HG03095 (cell line): ENCODE data around the gene SAFB.
"Not testable (repeated sequence)": the region's sequence is repeated elsewhere in the genome, so short reads cannot be mapped to it uniquely, and the experiment has no call there.

ENCODE experiments used
- ATAC-seq: cut with Tn5 transposase; IDR thresholded peaks from one replicate; pipeline ENCODE4 v1.9.1; 2021; ENCODE audit warnings: moderate library complexity; ENCODE audit not compliant: unreplicated experiment

The SAFB gene

GRCh38 chr19:5696196-5697021, 73.5 kb downstream of the SAFB start:
- ATAC-seq: no peak

GRCh38 chr19:5697022-5697889, 74.4 kb downstream of the SAFB start:
- no peak for ATAC-seq

GRCh38 chr19:5697890-5698634, 75.2 kb downstream of the SAFB start:
- ATAC-seq: no peak

GRCh38 chr19:5698635-5699422, 75.9 kb downstream of the SAFB start:
- ATAC-seq: no peak

DNA sequence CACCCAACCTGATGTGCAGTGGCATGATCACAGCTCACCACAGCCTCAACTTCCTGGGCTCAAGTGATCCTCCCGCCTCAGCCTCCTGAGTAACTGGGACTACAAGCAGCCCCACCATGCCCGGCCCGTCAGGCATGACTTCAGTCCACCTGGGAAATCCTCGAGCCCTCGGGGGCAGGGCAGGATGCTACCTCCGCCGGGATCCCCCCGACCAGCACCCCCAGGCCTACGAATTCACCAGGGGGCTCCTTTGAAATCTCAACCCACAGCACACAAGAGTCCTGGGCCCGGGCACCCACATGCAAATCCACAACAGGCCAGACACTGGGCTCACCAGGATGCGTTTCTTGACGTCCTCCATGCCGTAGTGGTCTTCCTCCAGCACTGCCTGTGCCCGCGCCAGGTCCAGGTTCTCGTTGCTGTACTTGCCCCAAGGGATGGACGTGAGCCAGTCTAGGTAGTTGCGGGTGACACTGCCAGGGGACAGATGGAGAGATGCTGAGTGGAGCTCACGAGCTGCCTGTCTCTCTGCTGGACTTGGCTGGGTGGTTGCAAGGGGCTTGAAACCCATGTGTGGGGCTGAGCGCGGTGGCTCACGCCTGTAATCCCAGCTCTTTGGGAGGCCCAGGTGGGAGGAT, 77.7 kb downstream of the SAFB start:
- ATAC-seq: no peak

DNA sequence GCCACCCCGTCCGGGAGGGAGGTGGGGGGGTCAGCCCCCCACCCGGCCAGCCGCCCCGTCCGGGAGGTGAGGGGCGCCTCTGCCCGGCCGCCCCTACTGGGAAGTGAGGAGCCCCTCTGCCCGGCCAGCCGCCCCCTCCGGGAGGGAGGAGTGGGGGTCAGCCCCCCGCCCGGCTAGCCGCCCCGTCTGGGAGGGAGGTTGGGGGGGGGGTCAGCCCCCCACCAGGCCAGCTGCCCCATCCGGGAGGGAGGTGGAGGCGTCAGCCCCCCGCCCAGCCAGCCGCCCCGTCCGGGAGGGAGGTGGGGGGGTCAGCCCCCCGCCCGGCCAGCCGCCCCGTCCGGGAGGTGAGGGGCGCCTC, 79.1 kb downstream of the SAFB start:
- not testable (repeated sequence) for ATAC-seq

- ATAC-seq: no peak
These were observed 81.2 kb downstream of the SAFB start for GRCh38 chr19:5703819-5704818.

DNA sequence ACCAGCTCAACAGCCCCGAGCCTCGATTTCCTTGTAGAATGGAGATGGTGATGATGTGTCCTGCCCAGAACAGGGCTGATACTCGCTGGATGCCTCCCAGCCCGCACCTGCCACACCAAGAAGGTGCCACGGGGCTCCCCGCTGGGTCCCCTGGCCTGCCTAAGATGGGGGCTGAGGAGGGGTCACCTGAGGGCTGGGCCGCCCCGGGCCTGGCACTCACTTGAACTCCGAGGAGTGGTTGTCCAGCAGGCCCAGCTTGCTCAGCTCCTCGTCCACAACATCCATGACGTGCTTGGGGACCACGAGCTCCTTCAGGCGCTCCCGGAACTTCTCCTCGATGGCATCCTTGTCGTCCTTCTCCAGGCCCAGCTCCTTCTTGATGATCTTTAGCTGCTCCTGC, 82.7 kb downstream of the SAFB start:
- ATAC-seq: no peak

- no peak for ATAC-seq
These were observed 84.1 kb downstream of the SAFB start for GRCh38 chr19:5706876-5707573.

- no peak for ATAC-seq
These were observed 85.0 kb downstream of the SAFB start for GRCh38 chr19:5707576-5708575.

DNA sequence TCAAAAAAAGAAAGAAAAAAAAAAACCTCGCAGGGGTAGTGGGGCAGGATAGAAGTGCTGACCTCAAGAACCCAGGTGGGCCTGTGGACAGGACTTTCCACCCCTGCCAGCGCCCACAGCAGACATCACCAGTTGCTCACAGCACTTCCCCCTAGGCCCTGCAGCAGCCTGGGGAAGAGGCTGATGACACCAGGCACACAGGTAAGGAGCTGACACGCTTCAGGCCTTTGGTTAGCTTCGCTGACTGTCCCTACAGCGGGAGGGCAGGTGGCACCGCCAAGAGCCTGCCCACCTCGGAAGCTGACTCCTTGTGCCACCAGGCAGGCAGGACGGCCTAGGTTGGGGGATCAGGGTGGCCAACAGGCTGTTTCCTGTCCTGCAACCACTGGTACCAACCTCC, 88.1 kb downstream of the SAFB start:
- no peak for ATAC-seq

DNA sequence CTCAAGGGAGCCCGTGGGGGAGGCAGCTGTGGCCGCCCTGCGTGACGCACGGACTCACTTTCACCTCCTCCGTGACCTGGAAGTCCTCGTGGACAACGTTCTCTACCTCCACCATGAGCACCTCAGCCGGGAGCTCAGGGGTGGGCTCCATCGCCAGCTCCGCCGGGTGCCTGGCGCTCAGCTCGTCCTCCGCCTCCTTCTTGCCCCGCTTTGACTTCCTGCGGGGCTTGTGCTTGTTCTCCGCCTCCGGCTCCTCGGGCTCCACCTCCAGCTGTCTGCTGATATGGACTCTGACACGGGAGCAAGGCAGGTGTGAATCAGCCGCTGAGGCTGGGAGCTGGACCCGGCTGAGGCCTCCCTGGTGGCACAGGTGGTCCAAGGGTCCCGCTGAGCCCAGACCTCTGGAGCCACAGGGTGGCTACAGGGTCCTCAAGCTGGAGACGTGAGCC, 88.9 kb downstream of the SAFB start:
- ATAC-seq: no peak

- no peak for ATAC-seq
These were observed 90.3 kb downstream of the SAFB start for GRCh38 chr19:5713228-5713627.

- no peak for ATAC-seq
These were observed 91.9 kb downstream of the SAFB start for GRCh38 chr19:5714816-5715215.

DNA sequence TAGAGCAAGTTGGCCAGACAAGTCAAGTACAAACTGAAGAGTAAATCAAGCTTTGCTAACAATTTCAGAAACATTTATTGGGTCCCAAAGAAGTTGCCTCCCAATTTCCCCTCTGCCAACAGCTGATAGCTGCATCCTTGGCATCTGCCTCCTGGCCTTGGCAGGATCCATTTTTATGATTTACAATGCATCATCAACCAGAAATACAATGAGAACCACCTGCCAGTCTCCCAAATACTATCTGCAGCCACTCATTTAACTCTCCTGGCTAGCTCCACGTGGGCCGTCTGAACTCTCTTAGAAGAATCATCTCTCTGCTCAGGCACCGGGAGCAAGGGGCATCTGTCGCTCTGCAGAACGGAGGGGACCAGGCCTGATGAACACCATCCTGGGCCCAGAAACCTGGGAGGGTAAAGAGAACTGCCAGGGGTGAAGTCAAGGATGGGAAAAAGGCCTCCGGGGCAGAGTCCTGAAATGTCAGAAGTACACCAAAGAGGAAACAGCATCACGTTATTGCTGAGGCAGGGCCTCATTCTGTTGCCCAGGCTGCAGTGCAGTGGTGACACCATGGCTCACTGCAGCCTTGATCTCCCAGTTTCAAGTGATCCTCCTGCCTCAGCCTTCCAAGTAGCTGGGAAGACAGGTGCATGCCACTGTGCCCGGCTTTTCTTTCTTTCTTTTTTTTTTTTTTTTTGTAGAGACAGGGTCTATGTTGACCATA, 94.5 kb downstream of the SAFB start:
- no peak for ATAC-seq
